ENCODE results near the gene ARL4C.
"Not testable (repeated sequence)": the region's sequence is repeated elsewhere in the genome, so short reads cannot be mapped to it uniquely, and the experiment has no call there.

Gene ARL4C

DNA sequence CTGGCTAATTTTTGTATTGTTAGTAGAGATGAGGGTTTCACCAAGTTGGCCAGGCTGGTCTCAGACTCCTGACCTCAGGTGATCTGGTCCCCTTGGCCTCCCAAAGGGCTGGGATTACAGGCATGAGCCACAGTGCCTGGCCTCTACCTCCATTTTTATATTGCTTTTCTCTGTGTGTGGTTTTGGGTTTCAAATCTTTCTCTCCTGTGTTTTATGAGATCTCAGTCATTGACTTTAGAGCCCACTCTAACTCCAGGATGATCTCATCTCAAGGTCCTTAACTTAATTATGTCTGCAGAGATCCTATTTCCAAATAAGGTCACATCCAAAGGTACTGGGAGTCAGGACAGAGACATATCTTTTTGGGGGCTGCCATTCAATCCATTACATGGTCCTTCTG lies 24.7 kb downstream of the ARL4C start:
- DNase-seq (ENCODE audit: low read depth), result no peak

DNA sequence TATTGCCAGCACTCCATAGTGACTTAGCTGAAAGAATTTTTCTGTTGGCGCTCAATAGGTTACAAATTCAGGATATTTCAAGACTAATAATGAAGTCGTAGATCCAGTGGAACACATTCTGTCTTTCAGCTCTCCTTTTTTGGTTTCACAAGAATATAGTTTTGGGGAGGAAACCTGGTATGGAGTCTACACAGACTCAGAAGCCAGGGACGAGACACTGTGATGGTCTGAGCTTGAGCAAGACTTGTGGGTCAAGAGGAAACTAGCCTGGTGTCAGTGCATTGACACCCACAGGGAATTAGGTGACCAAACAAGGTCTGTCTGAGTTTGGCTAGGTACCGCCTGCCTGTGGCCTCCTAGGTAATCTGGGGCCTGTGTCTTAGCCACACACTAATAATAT lies 26.9 kb downstream of the ARL4C start:
- no peak for DNase-seq (ENCODE audit: low read depth)

DNA sequence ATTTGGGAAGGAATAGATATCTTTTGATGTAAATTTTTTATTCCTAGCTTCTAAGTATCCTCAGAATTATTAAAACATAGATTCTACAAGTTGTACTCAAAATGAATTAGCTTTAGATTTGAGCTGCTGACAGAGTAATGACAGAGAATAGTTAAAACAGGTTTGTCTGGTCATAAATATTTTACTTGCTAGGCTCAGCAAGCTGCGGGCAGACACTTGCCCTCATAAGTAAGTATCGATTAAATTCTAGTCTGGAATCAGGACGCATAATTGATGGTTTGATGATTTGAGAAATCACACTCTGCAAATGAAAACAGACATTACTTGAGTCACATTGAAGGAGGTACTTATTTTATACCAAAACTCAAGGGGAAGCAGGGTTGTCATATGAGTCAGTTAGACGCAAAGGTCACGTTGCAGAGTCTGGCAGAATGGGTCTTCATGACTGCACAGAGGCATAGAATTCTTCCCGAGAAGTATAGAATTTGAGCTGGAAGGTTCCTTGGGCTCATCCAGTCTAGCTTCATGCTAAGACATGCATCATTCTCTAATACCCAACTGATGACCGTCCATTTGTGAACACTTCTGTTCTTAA lies 27.5 kb downstream of the ARL4C start:
- DNase-seq (ENCODE audit: low read depth), result no peak

DNA sequence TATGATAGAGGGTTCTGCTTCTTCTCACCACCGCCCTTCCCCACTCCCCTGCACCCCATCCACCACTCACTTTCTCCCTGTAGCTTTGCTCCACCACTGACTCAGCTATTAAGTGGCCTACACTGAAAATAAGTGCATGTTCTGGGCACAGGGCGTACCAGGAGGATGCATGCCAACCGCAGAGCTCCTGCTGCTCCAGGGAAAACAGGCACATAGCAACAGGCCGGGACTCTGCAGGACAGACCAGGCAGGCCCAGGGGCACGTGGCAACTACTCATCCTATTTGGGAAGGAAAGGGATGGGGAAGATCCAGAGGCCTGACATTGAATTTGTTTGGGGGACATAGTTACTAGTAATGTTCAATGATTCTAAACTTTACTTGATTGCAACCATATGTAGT lies 28.4 kb downstream of the ARL4C start:
- DNase-seq (ENCODE audit: low read depth), result no peak

DNA sequence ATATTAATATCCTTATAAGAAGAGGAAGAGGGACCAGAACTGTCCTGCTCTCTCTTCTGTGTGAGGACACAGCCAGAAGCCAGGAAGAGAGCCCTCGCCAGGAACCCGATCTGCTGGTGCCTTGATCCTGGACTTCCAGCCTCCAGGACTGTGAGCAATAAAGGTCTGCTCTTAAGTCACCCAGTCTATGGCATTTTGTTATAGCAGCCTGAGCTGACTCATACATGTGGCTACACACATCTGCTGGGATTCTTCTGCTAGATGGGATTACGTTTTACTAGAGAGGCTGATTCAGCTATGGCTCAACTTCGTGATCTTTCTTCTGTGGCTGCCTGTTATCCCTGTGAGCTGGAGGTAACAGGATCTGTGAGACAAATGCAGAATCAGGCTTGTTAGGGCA lies 29.6 kb downstream of the ARL4C start:
- DNase-seq (ENCODE audit: low read depth), result no peak

DNA sequence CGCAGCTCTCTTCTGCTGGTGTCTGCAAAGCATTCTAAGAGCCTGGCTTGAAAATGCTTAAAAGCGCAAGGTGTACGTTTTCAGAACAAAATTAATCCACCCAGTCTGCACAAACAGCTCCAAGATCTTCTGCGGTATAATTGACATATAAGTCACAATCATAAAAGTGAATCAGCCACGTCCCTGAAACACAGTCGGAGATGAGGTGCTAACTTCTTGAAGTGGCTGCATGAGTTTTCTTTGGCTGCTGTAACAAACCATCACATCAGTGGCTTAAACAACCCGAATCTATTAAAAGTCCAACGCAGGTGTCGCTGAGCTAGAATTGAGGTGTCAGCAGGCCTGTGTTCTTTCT lies 32.6 kb downstream of the ARL4C start:
- DNase-seq (ENCODE audit: low read depth), result no peak

DNA sequence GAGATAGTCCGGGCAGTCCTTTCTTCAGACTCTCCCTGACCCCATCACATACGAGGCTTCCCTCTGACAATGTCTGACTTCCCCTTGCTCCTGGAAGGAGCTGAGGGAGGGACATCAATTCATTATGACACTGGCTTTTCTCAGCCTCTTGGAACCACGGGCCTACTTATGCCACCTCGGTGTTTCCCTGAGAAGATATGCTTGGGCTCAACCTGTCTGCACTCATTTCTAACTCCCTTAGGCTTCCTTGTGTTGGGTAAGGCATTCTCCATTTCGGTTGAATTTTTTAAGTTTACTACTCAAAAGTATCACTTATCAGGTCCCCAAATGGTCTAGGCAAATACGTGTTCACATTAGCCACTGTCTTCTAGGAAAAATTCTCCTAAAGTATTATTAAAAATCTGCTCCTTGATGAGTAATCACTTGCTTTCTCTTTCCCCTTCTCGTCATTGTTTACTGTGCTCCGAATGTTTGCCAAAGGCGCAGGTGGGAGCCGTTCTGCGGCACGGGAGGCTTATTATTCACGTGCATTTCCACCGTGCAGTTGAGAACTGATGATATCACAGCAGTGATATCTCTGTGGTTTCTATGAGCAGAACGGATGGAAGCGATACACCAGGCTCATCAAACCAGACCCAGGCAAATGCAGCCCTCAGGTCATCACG lies 33.1 kb downstream of the ARL4C start:
- DNase-seq (ENCODE audit: low read depth), result no peak

DNA sequence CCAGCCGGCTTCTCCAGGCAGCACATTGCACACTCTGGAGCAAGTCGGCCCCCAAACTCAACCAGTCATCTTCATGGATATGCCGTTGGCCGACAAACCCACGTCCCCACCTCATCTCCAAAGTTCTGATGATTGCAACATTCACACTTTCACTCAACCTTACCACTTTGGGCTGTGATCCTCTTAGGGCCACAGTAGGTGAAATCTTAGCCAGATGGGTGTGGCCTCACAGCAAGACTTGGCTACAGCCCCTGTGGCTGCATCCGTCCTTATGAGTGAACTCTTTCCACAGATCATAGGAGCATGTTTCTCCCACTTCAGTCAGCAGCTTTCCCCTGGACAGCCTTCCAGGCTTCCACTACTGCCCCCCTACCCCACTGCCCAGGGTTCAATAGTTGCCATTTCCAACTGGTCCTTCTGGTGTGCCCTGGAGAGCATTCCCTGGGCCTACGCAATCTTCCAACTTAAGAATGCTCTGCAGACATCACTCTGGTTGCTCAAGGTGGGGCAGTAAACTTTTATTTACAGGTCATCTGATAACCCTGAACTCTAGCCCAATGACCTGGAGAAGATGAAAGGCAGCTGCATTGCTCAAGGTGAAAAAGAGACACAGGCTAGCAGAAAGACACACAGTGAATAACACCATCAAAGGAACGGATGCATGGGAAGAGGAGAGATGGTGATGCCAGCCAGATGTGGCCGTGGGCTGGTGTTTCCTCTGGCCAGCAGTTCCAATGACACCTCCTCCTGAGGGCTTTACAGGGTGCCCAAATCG lies 34.5 kb downstream of the ARL4C start:
- no peak for DNase-seq (ENCODE audit: low read depth)

DNA sequence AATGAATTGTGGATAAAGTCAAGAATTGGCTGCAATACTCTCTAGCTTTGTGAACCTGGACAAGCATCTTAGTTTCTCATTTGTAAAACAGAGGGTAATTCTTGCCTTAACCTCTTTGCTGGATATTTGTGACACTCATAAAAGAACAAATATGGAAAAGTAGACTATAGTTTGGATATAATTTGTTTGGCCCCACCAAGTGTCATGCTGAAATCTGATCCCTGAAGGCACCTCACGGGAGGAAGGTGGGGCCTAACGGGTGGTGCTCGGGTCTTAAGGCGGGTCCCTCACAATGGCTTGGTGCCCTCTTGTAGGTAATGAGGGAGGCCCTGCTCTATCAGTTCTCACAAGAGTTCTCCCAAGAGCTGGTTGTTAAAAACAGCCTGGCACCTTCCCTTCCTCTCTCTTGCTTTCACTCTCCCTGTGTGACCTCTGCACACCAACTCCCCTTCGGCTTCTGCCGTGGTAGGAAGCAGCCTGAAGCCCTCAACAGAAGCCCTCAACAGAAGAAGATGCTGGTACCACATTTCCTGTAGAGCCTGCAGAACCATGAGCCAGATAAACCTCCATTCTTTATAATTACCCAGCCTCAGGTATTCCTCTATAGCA lies 37.4 kb downstream of the ARL4C start:
- no peak for DNase-seq (ENCODE audit: low read depth)

DNA sequence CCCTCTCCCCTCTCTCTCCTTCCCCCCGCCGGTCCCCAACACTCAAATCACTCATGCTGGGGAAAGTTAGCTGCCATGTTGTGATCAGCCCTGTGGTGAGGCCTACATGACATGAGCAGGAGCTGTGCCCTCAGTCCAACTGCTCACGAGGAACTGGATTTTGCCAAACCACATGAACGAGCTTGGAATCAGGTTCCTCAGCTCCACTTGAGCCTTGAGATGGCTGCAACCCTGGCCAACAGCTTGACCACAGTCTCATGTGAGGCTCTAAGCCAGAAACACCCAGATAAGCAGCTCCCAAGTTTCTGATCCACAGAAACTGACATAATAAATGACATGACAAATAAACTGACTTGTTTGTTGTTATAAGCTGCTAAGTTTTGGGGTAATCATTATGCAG lies 38.4 kb downstream of the ARL4C start:
- no peak for DNase-seq (ENCODE audit: low read depth)

DNA sequence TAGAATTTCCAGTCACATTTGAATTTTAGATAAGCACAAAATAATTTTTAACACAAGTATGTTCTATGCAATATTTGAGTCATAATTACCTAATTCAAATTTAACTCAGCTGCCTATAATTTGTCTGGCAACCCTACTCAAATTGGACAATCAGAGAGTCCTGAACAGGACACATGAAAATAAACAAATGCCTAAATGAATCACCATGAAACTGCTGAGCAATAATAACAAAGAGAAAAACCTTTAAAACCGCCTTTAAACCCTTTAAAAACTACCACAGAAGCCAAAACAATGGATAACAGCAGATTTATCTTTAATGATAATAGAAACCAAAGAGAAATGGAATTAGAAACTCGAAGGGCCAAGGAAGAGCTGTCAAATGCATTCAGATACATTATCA lies 39.5 kb downstream of the ARL4C start:
- DNase-seq (ENCODE audit: low read depth), result no peak

DNA sequence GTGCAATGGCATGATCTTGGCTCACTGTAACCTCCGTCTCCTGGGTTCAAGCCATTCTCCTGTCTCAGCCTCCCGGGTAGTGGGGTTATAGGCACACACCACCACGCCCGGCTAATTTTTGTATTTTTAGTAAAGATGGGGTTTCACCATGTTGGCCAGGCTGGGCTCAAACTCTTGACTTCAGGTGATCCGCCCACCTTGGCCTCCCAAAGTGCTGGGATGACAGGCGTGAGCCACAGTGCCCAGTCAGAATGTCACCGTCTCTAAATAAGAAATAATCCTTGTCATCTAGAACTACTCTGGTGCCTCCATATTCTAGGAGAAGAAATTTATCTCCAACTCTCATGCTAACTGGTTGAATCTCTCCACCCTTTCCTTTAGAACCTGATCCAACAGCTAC lies 41.6 kb downstream of the ARL4C start:
- DNase-seq (ENCODE audit: low read depth), result not testable (repeated sequence)

DNA sequence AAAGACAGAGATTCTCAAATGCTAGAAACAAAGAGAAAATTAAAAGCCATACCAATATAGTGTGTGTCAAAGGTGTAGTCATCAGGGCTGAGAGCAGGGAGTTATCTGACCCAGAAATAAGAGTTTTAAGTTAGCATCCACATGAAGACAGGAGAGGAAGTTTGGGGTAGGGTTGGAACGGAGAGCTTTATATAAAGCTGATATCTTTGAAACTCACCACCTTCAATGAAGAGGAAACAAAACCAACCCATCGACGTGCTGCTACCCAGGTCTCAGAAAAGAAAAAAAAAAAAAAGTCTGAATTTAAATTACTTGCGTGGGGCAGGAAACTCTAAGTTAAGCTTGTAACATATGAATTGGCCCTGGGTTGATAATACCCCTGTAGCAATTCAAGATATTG lies 42.4 kb downstream of the ARL4C start:
- DNase-seq (ENCODE audit: low read depth), result no peak

DNA sequence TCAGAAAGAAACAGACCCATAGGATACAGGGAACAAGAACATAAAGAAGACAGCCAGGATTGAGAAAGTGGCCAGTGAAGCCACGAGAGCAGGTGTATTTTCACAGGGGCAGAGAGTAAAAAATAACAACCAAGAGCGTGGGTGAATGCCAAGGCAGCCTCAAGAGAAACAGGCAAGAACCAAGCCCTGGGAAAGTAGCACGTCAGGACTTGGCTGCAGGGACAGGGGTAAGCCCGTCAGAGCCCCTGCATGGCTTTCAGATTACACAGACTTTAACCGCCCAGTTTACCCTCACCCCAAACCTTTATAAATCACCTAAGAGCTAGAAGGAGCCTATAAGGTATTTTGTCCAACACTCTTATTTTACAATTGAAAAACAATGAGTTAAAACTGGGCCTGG lies 43.7 kb downstream of the ARL4C start:
- DNase-seq (ENCODE audit: low read depth), result no peak

DNA sequence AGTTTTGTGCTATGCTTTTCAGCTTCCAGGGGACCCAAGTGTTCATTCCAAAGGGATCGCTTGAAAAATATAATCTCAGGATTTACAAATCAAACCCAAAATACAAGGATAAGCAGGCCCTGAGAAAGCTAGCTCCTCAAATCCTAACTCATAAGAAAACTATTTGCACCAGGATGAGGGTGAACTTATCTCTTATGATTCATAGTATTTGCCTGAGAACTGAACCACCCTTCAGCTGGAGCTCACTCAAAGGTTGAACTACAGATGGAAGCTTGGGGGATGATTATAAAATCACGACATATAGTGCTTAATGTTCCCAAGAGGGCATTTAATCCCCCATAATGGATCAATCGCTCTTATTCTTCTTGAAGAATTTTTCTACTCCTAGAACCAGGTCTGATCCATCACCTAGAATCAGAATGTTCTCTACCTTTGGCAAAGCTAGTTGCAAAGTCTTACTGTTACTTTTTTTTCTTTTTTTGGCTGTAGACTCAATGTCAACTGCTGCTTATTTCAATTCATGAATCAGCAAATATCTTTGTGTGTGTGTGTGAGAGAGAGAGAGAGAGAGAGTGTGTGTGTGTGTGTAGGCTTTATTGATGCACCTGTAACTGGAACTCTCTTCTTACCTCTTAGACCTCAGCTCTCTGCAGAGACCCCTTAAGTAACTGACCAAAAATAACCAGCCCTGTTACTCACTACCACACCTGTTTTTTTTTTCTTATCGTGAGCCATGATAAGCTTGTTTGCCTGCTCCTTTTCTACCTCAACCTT lies 44.8 kb downstream of the ARL4C start:
- no peak for DNase-seq (ENCODE audit: low read depth)

DNA sequence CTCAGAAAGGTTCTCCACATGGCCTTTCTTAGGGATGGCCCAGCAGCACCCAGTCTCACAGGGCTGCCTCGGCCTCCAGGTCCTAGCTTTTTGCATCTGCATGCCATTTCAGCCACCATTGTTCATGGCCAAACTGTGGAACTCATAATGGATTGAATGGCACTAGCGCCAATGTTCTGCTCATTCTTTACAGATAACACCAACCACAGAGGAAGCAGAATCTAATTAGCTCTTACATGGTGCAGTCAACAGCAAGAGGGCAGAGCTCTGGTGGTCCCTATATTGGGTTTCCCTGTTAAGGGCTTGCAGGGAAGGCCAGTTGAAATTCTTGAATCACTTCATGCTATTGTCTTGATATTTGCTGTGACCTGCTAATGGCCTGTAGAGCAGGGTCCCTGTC lies 45.6 kb downstream of the ARL4C start:
- DNase-seq (ENCODE audit: low read depth), result no peak

DNA sequence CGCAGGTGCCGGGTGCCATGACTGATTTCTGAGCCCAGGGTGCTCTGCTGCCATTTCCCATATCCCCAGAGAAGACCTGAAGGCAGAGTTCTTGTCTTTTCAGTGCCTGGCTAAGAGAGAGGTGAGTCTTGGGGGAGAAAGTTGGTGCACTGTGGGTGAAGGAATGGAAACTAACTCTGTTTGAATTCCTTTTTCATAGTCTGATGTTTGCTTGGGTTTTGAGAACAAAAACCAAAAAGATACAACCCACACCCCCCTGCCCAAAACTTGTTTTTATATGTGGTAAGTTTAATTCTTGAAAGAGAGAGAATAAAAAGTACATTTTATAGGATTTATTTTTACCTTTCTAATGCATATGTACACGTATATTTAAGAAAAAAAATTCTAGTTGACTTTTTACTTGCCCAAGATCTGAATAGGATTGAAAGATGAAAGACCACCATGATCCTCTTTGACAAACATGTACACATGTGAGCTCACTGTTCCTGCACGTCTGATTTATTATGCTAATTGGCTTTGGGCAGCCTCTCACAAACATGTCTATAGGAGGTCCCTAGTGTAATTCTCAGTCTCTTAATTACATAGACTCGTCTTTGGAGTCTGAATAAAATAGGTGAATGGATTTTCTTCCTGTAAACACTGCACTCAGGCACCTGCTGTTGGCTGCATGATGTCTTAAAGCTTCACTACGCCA lies 46.3 kb downstream of the ARL4C start:
- no peak for DNase-seq (ENCODE audit: low read depth)

DNA sequence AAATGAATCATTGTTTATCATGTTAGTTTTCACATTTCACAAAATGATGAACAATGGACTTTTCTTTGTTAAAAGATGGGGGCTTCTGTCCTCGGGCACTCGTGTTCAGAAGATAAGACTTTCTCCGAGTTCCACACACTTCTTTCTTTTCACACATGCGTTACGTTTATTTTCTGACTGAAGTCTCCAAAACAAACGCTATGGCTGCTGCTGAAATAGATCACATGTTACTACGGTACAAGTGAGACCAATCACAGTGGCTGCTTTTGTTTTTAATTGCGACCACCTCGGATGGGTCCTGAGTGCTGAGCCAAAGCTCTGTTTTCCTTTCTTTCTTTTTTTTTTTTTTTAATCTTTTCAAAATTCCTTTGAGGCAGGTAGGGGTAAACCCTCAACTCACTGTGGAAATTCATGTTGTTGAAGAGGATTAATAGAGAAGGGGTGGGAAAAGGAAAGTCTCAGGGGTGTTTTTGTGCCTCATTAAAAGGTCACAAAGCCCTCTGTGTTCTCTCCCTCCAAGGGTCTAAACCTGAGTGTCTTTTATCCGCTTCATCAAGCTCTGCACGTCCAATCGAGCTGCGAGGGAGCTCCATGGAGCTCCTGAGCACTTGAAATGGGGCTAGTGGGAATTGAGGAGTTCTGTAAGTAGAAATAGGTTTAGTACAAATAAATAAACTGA lies 48.2 kb downstream of the ARL4C start:
- DNase-seq (ENCODE audit: low read depth), result no peak

DNA sequence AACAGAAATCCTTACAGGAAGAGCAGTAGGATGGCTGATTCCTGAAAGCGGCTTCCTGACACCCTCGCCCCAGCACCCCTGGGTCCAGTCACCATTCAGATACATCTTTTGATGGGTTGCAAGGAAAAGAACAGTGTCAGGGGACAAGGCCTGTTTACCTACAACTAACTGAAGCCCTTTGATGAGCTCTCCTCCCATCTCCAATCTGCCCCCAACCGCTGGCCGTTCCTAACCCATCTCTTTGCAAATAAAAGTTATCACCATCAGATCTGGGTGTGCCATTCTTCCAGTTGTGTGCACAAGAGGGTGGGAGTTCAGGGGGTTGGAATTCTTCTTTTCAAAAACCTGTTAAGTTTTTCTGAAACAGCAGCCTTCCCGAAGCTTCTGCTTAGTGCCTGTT lies 48.9 kb downstream of the ARL4C start:
- DNase-seq (ENCODE audit: low read depth), result no peak

DNA sequence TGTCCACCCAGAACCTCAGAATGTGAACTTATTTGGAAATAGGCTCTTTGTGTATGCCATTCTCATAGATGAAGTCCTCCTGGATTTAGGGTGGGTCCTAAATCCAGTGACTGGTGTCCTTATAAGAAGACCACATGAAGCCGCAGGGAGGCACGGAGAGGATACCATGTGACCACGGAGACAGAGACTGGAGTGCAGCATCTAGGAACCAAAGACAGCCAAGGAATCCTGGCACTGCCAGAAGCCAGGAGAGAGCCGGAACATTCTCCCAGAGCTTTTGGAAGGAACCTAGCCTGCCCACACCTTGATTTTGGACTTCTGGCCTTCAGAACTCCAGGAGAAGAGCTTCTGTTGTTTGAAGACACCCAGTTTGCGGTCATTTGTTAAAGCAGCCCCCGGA lies 49.7 kb downstream of the ARL4C start:
- no peak for DNase-seq (ENCODE audit: low read depth)

DNA sequence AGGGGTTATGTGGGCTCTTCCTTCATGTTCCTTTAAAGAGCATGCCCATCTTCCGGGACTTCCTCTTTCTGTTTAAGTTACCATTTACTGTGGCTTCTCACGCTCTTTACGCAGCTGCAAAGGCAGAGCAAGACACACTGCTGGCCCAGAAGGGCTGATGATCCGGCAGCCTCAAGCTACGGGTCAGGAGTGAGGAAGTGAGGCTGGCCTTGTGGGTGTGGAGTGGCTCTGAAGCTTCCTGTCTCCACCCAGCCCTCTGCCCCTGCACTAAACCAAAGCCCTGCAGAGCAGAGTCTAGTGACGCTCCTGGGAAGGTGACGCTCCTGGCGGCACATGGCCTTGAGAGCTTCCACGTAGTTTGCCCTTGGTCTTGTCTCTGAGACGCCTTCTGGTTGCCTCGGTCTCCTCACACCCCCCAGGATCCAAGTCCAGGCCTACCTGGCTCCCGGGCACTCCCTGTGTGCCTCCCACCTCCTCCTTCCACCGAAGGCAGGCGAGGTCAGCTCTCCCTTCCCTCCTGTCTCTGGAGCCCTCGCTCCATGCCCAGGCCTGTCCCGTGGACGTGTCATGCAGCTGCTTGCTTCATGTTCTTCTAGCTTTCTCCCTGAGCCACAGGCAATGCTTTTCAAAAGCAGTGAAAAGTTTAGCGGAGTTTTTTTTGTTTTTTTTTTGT lies 50.3 kb downstream of the ARL4C start:
- DNase-seq (ENCODE audit: low read depth), result peak; percentile 40
